ENCODE results near the gene FAM169A.
"Not testable (repeated sequence)": the region's sequence is repeated elsewhere in the genome, so short reads cannot be mapped to it uniquely, and the experiment has no call there.

The FAM169A gene

DNA sequence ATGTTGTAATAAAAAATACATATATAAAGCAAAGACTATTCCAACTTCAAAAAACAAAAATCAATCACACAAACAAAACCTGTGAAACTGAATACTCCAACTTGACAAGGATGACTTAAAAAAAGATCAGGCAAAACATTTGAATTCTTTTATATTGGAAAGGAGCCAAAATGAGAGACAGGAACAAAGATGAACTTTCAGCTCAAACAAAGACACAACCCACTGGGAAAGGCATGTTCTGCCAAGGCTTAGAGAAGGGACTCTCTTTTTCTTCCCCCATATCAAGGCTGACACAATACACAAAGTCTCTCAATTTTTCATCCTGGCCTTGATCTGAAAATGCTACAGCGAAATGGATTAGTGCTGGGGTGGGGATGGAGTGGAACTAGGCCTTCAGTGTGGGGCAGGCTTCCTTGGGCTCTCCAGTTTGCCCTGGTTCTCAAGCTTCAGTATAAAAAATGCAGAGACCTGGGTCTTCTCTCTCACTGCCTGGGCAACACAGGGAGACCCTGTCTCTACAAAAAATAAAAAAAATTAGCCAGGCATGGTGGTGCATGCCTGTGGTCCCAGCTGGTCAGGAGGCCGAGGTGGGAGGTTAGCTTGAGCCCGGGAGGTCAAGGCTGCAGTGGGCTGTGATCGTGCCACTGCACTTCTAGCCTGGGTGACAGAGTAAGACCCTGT lies 11.6 kb upstream of the FAM169A start:
- TF ChIP-seq, protein P1, sequence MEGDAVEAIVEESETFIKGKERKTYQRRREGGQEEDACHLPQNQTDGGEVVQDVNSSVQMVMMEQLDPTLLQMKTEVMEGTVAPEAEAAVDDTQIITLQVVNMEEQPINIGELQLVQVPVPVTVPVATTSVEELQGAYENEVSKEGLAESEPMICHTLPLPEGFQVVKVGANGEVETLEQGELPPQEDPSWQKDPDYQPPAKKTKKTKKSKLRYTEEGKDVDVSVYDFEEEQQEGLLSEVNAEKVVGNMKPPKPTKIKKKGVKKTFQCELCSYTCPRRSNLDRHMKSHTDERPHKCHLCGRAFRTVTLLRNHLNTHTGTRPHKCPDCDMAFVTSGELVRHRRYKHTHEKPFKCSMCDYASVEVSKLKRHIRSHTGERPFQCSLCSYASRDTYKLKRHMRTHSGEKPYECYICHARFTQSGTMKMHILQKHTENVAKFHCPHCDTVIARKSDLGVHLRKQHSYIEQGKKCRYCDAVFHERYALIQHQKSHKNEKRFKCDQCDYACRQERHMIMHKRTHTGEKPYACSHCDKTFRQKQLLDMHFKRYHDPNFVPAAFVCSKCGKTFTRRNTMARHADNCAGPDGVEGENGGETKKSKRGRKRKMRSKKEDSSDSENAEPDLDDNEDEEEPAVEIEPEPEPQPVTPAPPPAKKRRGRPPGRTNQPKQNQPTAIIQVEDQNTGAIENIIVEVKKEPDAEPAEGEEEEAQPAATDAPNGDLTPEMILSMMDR (IDR thresholded peaks at IDR 0.05; ENCODE audit: insufficient read depth, missing control alignments) = no peak
- DNase-seq (ENCODE audit: insufficient read length, low spot score) = no peak
- no peak for FAIRE-seq

DNA sequence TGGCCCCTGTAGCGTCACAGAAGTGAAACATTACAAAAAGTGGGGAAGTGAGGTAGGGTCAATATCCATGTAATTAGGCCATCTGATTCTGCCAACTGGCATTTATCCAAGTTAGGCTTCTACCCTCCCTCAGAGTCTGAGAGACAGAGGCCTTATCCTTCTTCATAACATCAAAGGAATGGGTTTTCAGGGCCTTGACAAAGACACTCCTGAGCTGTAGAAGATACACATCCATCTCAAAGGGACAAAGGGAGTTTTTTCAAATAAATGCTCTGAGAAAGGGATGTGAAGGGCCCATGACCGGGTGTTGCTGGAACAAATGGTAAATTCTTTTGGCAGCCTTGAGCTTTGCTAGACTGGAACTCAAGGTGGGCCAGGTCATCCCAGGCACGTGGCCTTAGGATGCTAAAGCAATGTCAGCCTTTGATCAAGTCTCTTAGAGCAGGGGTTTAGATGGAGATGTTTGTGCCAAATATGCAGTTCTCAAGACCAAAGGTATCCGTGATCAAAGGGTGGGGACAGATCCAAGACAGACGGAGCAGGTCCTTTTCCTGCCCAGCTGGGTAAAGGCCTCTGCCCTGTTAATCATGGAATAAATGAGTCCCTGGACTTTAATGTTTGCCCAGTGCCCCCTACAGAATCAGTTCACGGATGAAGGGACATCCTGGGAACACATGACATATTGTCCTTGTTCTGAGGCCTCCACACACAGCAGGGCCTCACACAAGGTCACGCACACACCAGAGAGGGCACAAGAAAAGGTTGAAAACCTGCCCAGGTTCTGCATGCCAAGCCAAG lies 10.0 kb upstream of the FAM169A start:
- TF ChIP-seq, protein P1 (IDR thresholded peaks at IDR 0.05; ENCODE audit: insufficient read depth, missing control alignments) = no peak
- FAIRE-seq = no peak

DNA sequence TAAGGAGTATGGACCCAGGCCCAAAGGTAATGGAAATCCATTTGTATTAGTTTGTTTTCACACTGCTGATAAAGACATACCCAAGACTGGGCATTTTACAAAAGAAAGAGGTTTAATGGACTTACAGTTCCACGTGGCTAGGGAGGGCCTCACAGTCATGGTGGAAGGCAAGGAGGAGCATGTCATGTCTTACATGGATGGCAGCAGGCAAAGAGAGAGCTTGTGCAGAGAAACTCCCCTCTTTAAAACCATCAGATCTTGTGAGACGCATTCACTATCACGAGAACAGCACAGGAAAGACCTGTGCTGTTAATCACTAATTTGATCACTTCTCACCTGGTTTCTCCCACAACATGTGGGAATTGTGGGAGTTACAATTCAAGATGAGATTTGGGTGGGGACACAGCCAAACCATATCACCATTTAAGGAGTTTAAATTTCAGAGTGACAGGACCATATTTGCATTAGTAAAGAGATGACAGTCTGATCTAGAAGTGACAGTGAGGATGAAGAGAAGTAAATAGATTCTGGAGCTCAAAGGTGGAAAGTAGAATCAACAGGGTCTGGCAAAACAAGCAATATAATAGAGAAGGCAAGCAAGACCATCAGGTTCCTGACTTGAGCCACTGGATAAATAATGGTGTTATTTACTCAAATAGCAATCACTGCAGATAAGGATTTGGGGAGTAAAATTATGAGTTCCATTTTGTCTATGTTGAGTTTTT lies 7.5 kb upstream of the FAM169A start:
- FAIRE-seq (no peak), DNase-seq (ENCODE audit: insufficient read length, low spot score) (no peak)
- TF ChIP-seq, protein P1 (IDR thresholded peaks at IDR 0.05; ENCODE audit: insufficient read depth, missing control alignments) = no peak

More for the DNA sequence above, 10.0 kb upstream of the FAM169A start:
- DNase-seq (ENCODE audit: insufficient read length, low spot score) = no peak

DNA sequence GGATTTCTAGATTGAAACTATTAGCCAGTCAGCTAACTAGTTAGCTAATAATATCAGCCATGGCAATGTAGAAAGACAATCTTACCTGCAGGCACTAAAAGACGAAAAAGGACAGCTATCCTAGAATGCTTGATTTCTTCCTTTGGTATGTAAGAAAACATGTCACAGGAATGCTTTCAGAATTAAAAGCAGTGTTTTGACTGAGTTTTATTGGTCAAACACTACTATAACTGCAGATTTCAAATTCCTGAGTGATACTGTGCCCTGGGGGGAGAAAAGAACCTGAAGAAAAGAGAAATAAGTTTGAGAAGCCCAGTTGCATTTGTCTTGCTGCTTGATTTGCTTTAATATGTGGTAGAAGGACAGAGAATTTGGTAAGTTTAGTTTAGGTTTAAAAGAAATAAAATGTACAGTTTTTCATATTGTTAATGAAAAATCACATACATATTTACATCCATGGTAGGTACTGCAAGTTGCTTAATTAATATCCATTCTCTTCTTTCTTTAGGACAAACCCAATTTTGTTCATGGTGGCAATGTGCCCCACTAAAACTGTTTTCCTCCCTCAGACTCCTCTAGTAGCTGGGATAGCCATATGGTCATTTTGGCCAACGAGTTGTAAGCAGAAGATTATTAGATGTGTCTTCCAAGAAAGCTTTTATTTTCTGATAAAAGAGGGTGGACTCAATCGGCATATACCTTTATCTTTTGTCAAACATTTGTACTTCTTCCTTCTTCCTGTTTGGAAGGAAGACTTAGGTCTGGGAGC lies 4.3 kb upstream of the FAM169A start:
- DNase-seq (ENCODE audit: insufficient read length, low spot score) = no peak
- TF ChIP-seq, protein P1 (IDR thresholded peaks at IDR 0.05; ENCODE audit: insufficient read depth, missing control alignments) = no peak
- no peak for FAIRE-seq

DNA sequence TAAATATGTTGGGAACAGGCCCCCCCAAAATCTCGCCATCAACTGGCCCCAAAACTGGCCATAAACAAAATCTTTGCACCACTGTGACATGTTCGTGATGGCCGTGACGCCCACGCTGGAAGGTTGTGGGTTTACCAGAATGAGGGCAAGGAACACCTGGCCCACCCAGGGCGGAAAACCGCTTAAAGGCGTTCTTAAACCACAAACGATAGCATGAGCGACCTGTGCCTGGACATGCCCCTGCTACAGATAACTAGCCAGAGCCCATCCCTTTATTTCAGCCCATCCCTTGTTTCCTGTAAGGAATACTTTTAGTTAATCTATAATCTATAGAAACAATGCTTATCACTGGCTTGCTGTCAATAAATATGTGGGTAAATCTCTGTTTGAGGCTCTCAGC lies 3.2 kb upstream of the FAM169A start:
- not testable (repeated sequence) for DNase-seq (ENCODE audit: insufficient read length, low spot score); FAIRE-seq

DNA sequence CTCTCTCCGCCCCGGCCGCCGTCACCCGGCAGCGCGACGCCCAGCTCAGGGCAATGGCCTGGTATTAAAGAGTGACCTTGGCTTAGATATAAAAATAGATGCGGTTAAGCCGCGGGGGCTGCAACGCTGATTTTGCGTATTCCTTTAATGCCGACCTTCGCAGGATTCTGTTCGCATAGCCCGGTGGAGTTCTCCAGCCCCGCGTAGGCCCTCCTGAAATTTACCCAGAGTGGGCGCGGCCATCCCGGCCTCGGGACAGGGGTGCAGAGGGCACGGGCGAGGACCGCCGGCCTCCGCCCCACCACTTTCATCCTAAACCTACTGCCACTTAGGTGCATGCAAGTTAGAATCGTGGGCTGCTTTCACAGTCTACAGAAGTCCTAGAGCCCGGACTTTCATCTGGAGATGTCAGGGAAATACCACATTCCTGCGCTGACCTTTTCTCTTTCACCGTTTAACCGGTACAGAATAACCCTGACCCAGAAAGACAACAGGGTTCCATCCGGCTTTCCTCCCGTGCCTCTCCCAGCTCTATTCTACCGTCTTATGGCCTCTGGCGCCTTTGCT lies 492 bp upstream of the FAM169A start:
- FAIRE-seq = no peak
- DNase-seq (ENCODE audit: insufficient read length, low spot score) = no peak
- TF ChIP-seq, protein P1 (IDR thresholded peaks at IDR 0.05; ENCODE audit: insufficient read depth, missing control alignments) = no peak

Data from D721Med (cell line).